Activated CD8-positive, alpha-beta memory T cell treated with anti-CD3 and anti-CD28 coated beads, Interleukin-2, amount 10 ng/mL, durations not matched to agents 7 days and 5 days (primary cell): ENCODE data around the gene DSCAM. TPM values are rescaled to one million over a fixed set of nuclear protein-coding genes. Genes with fewer than 3 reads are reported as not detected.
"Not testable (repeated sequence)": the region's sequence is repeated elsewhere in the genome, so short reads cannot be mapped to it uniquely, and the experiment has no call there.

ENCODE experiments used
- ATAC-seq: fragments of 150-1000 bp; cut with Tn5 transposase; one replicate; pipeline ENCODE4 v1.10.0; 2021; ENCODE audit warnings: moderate library complexity
- CTCF ChIA-PET: fragments of 350-600 bp; sonication (Branson Sonifier 250); formaldehyde crosslinking; loops from one replicate; lab custom pipeline; 2021; ENCODE audit warnings: antibody characterized with exemption; lab: Charles Lee
- DNase-seq: peaks from one replicate; pipeline ENCODE4 v3.0.0-alpha.2; 2020
- H3K27ac Mint-ChIP-seq: one replicate; pipeline ENCODE4 v1.8.0; 2021; ENCODE audit warnings: mild to moderate bottlenecking, mixed read lengths
- H3K27me3 Mint-ChIP-seq: one replicate; pipeline ENCODE4 v1.8.0; 2021; ENCODE audit warnings: mixed read lengths
- H3K36me3 Mint-ChIP-seq: one replicate; pipeline ENCODE4 v1.8.0; 2021; ENCODE audit warnings: mild to moderate bottlenecking, mixed read lengths
- H3K4me1 Mint-ChIP-seq: one replicate; pipeline ENCODE4 v1.8.0; 2021; ENCODE audit warnings: mixed read lengths
- H3K4me3 Mint-ChIP-seq: one replicate; pipeline ENCODE4 v1.8.0; 2021; ENCODE audit warnings: mild to moderate bottlenecking, moderate library complexity, mixed read lengths
- H3K9me3 Mint-ChIP-seq: one replicate; pipeline ENCODE4 v1.8.0; 2022; ENCODE audit warnings: low read depth, mixed read lengths
- total RNA-seq, 2 experiments: library from RNA; stranded (reverse); gene quantifications; one replicate each; pipeline ENCODE4 v1.2.3, GENCODE V29; 2021

DSCAM gene
- total RNA-seq, 2 experiments from 2014 or later: not detected

DNA sequence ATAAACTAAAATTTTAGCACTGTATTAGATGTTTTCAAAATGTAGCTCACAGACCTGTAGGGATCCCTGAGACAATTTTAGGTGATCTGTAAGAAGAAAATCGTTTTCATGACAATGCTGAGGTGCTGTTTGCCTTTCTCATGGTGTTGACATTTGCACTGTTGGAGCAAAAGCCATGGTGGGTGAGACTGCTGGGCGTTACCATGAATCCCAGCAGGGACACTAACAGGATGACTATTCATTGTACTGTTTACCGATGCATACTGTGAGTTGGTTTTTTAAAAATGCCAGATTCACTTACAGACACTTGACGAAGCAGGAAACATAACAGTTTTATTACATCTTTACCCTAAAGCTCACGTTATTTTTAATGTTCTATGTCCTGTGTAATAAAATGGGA lies 511.3 kb downstream of the DSCAM start:
- ATAC-seq (no peak), DNase-seq (no peak)
- Mint-ChIP-seq H3K27me3 (no peaks in the 10 kb centered on the region), H3K27ac (no peak overlapping the region), H3K4me3 (no peak overlapping the region), H3K9me3 (peaks cover 9% of the 10 kb centered on the region), H3K36me3 (no peaks in the 10 kb centered on the region), H3K4me1 (no peaks in the 10 kb centered on the region)
- CTCF ChIA-PET: no interaction called here

DNA sequence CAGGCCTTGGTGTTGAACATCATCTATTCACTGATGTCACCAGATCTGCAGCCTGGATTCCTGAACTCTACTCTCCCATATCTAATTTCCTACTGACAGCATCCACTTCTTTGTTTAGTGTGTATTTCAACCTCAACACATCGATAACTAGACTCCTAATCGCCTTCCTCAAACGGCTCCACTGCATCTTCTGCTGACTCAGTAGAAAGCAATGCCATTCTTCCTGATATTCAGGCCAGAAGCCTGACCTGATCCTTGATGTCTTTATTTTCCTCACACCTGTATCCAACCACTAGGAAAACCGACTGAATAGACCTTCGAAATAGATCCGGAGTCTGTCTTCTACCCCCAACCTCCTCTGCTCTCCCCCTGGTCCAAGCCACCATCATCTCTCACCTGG lies 512.8 kb downstream of the DSCAM start:
- DNase-seq (no peak), ATAC-seq (no peak)
- CTCF ChIA-PET: no interaction called here
- Mint-ChIP-seq H3K4me1 (no peaks in the 10 kb centered on the region), H3K9me3 (peaks cover 9% of the 10 kb centered on the region), H3K36me3 (no peaks in the 10 kb centered on the region), H3K27me3 (no peaks in the 10 kb centered on the region), H3K27ac (no peak overlapping the region), H3K4me3 (no peak overlapping the region)

DNA sequence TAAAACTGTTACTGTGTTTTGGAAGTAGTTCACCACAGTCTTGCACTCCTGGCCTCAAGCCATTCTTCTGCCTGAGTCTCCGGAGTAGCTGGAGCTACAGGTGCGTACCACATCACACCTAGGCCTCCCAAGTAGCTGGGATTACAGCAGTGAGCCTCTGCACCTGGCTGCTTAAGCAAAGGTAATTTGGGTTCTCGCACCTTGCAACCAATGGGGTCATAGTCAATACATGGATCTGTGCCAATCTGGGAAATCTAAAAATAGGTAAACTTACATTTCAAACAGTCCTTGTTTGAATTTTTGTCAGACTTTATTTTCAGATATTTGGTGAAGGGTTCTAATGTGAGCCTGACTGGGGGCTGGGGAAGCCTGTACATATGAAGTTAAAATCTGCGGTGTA lies 513.2 kb downstream of the DSCAM start:
- CTCF ChIA-PET: no interaction called here
- Mint-ChIP-seq H3K4me3 (no peak overlapping the region), H3K27ac (no peak overlapping the region), H3K27me3 (no peaks in the 10 kb centered on the region), H3K4me1 (no peaks in the 10 kb centered on the region), H3K9me3 (peaks cover 9% of the 10 kb centered on the region), H3K36me3 (no peaks in the 10 kb centered on the region)
- ATAC-seq: no peak
- DNase-seq: no peak

DNA sequence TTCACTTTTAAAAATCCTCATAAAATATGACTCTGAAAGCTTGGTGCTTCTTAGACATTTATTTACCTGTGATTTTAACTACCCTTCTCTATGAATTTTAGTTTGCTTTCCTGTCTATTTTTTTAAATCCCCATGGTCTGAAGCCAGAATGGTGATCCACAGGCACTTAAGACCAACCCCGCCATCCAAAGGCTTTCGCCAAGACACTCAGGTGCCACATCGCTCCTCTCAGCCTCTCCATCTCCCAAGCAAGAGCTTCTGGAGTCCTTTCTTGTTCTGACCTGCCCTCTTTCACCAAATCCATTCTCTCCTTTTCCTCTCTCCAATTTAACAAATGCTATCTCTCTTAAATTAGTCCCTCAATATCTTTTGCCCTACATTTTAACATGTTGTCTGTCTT lies 515.2 kb downstream of the DSCAM start:
- no peak overlapping the region for H3K27ac Mint-ChIP-seq
- H3K27me3 Mint-ChIP-seq: no peaks in the 10 kb centered on the region
- CTCF ChIA-PET: no interaction called here
- DNase-seq (no peak), ATAC-seq (no peak)
- no peak overlapping the region for H3K4me3 Mint-ChIP-seq
- no peaks in the 10 kb centered on the region for H3K4me1 Mint-ChIP-seq
- H3K36me3 Mint-ChIP-seq: no peaks in the 10 kb centered on the region
- peaks cover 7% of the 10 kb centered on the region for H3K9me3 Mint-ChIP-seq

DNA sequence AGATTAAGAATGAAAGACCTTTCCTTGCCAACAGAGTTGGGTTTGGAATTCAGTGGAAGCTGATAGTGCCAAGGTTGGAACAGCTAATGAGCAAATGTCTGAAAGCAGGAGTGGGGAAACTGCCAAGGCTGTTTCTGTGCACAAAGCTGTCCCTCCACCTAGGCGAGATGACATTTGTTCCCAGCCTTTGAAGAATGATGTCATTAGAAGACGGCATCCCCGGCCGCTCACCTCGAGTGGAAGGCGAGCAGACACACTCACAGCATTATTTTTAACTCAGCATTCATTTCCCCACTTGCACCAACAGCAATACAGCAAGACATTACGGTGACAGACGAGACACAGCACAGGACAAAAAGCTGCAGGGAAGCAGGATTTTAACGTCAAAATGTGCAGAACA lies 515.8 kb downstream of the DSCAM start:
- CTCF ChIA-PET: no interaction called here
- no peak overlapping the region for H3K4me3 Mint-ChIP-seq
- H3K27ac Mint-ChIP-seq: no peak overlapping the region
- peaks cover 7% of the 10 kb centered on the region for H3K9me3 Mint-ChIP-seq
- H3K36me3 Mint-ChIP-seq: no peaks in the 10 kb centered on the region
- no peak for DNase-seq
- H3K27me3 Mint-ChIP-seq: no peaks in the 10 kb centered on the region
- no peak for ATAC-seq
- no peaks in the 10 kb centered on the region for H3K4me1 Mint-ChIP-seq

DNA sequence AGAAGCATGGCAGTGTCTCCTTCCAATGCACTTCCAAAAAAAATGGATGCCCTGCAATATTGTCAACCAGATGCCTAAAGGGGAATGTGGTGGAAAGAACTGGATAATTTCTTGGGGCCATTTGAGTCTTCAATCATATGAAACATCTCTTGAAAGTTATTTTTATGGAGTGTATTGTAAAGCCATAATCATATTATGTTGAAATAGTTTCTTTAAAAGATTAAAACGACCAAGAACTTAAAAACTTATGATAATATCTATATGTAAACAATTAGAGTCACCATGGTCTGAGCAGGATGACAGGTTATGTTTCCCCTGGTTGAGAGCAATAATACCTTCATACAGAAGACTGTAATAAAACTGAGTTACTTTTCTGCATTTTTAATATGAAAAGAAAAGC lies 522.6 kb downstream of the DSCAM start:
- H3K27ac Mint-ChIP-seq: no peak overlapping the region
- no peaks in the 10 kb centered on the region for H3K36me3 Mint-ChIP-seq
- H3K4me3 Mint-ChIP-seq: no peak overlapping the region
- no peaks in the 10 kb centered on the region for H3K4me1 Mint-ChIP-seq
- no peaks in the 10 kb centered on the region for H3K27me3 Mint-ChIP-seq
- ATAC-seq: no peak
- DNase-seq: no peak
- CTCF ChIA-PET: no interaction called here
- H3K9me3 Mint-ChIP-seq: peaks cover 13% of the 10 kb centered on the region

DNA sequence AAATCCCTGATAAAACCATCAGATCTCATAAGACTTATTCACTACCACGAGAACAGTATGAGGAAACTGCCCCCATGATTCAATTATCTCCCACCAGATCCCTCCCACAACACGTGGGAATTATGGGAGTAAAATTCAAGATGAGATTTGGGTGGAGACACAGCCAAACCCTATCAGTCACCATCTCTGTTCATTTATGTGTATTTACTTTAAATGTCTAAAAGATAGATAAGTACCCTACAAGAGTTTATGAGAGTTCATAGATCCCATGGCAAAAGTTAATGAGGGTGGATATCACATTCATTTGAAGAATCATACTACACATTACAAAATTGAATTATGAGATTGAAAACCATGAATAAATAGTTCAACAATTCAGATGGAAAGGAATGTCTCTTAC lies 526.2 kb downstream of the DSCAM start:
- H3K4me3 Mint-ChIP-seq, H3K27me3 Mint-ChIP-seq, H3K27ac Mint-ChIP-seq, CTCF ChIA-PET, ATAC-seq, H3K4me1 Mint-ChIP-seq, DNase-seq, H3K36me3 Mint-ChIP-seq: not testable (repeated sequence)
- H3K9me3 Mint-ChIP-seq: peaks cover 18% of the 10 kb centered on the region

DNA sequence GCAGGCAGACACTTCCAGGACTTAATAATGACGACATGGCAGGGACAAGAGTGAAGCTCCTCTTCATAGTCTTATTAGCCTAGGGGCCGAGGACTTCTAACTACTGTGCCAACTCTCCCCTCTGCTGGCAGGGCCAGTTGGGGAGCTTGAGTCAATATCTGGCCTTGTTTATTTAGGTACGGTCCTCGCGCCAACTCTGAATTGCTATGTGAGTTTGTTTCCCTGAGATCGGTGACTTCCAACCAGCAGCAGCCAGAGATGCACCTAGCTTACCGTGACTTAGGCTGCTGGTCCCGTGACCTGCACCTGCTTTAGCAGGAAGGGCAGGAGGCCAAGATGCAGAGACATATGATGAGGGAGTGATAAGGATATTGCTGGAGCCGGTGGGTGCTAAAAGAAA lies 528.6 kb downstream of the DSCAM start:
- H3K4me3 Mint-ChIP-seq: no peak overlapping the region
- CTCF ChIA-PET: no interaction called here
- ATAC-seq (no peak), DNase-seq (no peak)
- no peaks in the 10 kb centered on the region for H3K4me1 Mint-ChIP-seq
- H3K27ac Mint-ChIP-seq: no peak overlapping the region
- H3K27me3 Mint-ChIP-seq: no peaks in the 10 kb centered on the region
- H3K9me3 Mint-ChIP-seq: peaks cover 20% of the 10 kb centered on the region
- H3K36me3 Mint-ChIP-seq: no peaks in the 10 kb centered on the region

DNA sequence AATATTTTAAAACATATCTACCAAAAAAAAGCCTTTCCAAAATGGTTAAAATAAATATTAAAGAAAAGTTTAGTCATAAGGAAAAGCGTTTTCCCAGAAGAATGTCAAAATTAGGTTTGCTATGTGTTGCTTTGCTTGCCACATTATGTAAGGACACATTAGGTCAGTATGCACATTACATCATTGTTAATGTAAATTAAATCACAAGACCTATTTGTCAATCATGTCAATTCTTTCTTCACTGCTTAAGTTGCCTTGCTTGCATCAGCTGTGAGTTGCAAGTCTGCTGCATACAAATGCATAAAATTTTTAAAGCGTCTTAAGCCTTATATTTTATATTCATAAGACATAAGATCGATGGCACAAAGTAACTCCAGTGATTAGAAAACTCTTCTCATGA lies 530.9 kb downstream of the DSCAM start:
- Mint-ChIP-seq H3K27me3 (no peaks in the 10 kb centered on the region), H3K27ac (no peak overlapping the region), H3K36me3 (no peaks in the 10 kb centered on the region), H3K4me1 (no peaks in the 10 kb centered on the region), H3K9me3 (peaks cover 10% of the 10 kb centered on the region), H3K4me3 (no peak overlapping the region)
- CTCF ChIA-PET: no interaction called here
- ATAC-seq (no peak), DNase-seq (no peak)

DNA sequence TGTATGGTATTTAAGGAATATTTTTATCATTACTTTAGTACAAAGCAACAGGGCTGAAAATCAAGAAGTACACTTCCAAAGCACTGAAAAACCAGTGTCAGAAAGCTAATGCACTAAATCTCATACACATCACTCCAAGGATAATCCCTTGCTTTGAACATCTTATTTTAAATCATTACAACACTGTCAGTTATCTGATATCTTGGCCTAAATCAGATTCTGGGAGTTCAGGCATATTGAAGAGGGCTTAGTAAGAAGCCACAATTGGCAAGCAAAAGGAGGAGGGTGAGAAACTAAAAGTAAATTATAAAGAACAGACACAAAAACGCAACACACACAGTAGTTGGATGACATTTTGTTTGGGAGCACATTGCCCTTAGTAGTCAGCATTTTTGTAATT lies 531.3 kb downstream of the DSCAM start:
- ATAC-seq: no peak
- Mint-ChIP-seq H3K4me3 (no peak overlapping the region), H3K27me3 (no peaks in the 10 kb centered on the region)

DNA sequence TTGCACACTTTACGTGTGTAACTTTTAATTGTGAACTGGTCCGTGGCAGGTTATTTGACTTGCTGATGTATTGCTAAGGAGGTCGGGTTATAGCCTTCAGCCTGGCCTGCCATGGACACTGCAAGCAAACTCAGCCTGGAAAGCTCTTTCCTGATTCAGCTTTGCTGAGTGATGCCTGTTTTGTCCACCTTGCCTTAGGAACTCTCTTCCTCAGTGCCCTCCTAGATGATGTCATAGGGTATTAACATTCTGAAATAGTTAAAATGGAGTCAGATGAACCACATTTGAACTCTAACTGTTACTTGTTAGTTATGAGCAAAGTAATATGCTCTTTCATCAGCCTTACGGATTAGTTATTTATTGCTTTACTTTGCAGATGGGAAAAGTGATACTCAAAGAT lies 533.7 kb downstream of the DSCAM start:
- H3K27me3 Mint-ChIP-seq: no peaks in the 10 kb centered on the region
- no peak overlapping the region for H3K27ac Mint-ChIP-seq
- no peak for ATAC-seq
- H3K4me1 Mint-ChIP-seq: no peaks in the 10 kb centered on the region
- CTCF ChIA-PET: no interaction called here
- no peaks in the 10 kb centered on the region for H3K36me3 Mint-ChIP-seq
- H3K9me3 Mint-ChIP-seq: peaks cover 12% of the 10 kb centered on the region
- H3K4me3 Mint-ChIP-seq: no peak overlapping the region
- DNase-seq: no peak

More for the DNA sequence above, 531.3 kb downstream of the DSCAM start:
- no peaks in the 10 kb centered on the region for H3K36me3 Mint-ChIP-seq
- H3K27ac Mint-ChIP-seq: no peak overlapping the region
- CTCF ChIA-PET: no interaction called here
- peaks cover 7% of the 10 kb centered on the region for H3K9me3 Mint-ChIP-seq
- H3K4me1 Mint-ChIP-seq: no peaks in the 10 kb centered on the region
- DNase-seq: no peak

DNA sequence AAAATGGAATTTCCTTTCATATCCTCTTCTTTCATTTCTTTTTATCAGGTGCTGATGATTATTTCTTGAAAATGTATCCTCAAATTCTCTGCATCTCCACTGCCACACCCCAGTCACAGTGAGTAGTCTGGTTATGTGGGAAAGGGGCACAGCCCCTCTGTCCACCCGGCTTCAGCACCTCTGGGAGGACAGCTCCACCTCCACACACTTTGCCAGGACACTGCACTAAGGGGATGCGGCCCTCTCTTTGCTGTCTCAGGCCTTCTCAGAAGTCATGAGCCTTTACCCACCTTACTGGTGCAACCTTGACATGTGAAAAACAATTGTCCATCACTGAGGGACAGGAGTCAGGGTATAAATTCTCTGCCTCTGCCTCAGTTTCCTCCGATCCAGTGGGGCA lies 546.7 kb downstream of the DSCAM start:
- CTCF ChIA-PET: no interaction called here
- no peak for DNase-seq
- H3K27me3 Mint-ChIP-seq: no peaks in the 10 kb centered on the region
- no peak for ATAC-seq
- peaks cover 28% of the 10 kb centered on the region for H3K9me3 Mint-ChIP-seq
- H3K4me3 Mint-ChIP-seq: no peak overlapping the region
- H3K36me3 Mint-ChIP-seq: no peaks in the 10 kb centered on the region
- H3K4me1 Mint-ChIP-seq: no peaks in the 10 kb centered on the region
- no peak overlapping the region for H3K27ac Mint-ChIP-seq

DNA sequence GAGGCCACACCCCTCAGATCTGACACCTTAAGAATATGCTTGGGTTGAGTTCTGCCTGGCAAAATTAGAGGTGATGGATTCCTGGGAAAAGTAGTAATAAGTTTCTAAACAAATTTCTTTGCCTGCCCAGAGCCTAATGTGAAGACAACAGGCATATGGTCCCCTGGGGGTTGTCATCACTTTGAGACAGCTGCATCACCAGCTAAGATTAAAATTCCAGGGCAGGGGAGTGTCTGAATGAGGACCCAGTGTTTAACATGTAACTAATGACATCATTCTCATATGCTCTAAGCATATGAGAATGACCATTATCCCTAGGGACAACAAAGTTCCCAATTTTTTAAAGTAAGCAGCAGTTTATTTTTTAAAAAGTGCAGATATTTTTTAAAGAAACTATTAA lies 547.5 kb downstream of the DSCAM start:
- Mint-ChIP-seq H3K4me3 (no peak overlapping the region), H3K36me3 (no peaks in the 10 kb centered on the region), H3K4me1 (no peaks in the 10 kb centered on the region), H3K9me3 (peaks cover 26% of the 10 kb centered on the region), H3K27ac (no peak overlapping the region), H3K27me3 (no peaks in the 10 kb centered on the region)
- no peak for DNase-seq
- CTCF ChIA-PET: no interaction called here
- ATAC-seq: no peak

DNA sequence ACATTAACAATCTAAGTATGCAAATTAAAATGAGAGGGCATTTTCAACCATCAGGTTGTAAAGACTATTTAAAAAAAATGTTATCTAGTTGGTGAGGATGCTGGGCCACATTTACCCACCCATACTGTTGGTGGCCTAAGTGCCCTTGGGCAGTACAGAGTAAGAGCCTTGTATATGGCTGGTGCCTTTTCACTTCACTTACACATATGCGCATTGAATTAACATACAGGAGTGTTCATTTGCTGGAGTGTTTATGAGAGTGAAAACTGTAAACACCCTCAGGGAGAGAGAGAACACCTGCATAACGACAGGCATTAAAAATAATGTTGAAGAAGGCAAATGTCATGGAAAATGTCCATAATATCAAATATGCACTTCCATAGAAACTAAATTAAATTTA lies 552.6 kb downstream of the DSCAM start:
- no peaks in the 10 kb centered on the region for H3K36me3 Mint-ChIP-seq
- ATAC-seq: no peak
- H3K27me3 Mint-ChIP-seq: no peaks in the 10 kb centered on the region
- H3K4me1 Mint-ChIP-seq: no peaks in the 10 kb centered on the region
- no peak overlapping the region for H3K27ac Mint-ChIP-seq
- no peak for DNase-seq
- CTCF ChIA-PET: no interaction called here
- peaks cover 13% of the 10 kb centered on the region for H3K9me3 Mint-ChIP-seq
- no peak overlapping the region for H3K4me3 Mint-ChIP-seq

DNA sequence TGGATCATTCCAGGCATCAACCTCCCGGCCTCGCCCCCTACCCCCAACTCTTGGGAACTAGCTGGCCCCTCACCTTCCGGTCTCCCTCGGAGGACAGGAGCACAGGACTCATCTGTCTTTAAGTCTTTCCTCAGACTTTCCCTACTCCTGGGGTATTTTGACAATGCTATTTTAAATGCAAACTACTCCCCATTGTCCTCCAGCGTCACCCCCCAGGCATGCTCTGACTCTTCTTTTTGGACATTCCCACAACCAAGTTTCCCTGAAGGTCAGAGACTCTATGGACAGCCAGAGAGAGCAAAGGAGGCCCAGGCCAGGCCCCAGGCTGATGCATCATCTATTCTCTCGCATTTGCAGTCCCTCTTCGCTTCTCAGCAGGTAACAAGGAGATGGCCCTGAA lies 555.4 kb downstream of the DSCAM start:
- no peak for DNase-seq
- Mint-ChIP-seq H3K27me3 (no peaks in the 10 kb centered on the region), H3K4me3 (no peak overlapping the region), H3K4me1 (no peaks in the 10 kb centered on the region), H3K36me3 (no peaks in the 10 kb centered on the region), H3K27ac (no peak overlapping the region), H3K9me3 (peaks cover 14% of the 10 kb centered on the region)
- CTCF ChIA-PET: interaction anchor here (0.8 kb wide), 1 partner anchor 736 kb away, joined by 3 read pairs; no protein-coding TSS in a partner anchor
- no peak for ATAC-seq
